Suprapubic skin (tissue), 4 donors: ENCODE results near the gene OR4D11.

Source experiments
- CTCF ChIP-seq, 2 donors: fragments of 200-600 bp in 1 of 2; fragments of 450-650 bp in 1 of 2; sonication (generic) in 1 of 2; IDR thresholded peaks; one replicate each; pipeline ENCODE4 v1.5.1; 2016 to 2019; ENCODE audit warnings: antibody characterized with exemption in 2 of 2, mild to moderate bottlenecking in 1 of 2, moderate library complexity in 1 of 2
- POLR2A ChIP-seq, 2 donors: fragments of 450-650 bp; IDR thresholded peaks; one replicate each; pipeline ENCODE4 v1.6.1; 2017; ENCODE audit warnings: antibody characterized with exemption in 2 of 2, mild to moderate bottlenecking in 2 of 2, moderate library complexity in 2 of 2
- POLR2AphosphoS5 ChIP-seq, 3 donors: sonication (generic); formaldehyde crosslinking; IDR thresholded peaks; one replicate each; pipeline ENCODE4 v1.6.1; 2017; ENCODE audit warnings: antibody characterized with exemption in 3 of 3

GRCh38 chr11:59542142-59542810 is 38.9 kb downstream of the OR4D11 start:
- no peak for TF ChIP-seq POLR2AphosphoS5 (IDR thresholded peaks at IDR 0.05)
- no peak for TF ChIP-seq POLR2A (IDR thresholded peaks at IDR 0.05)
- no peak for TF ChIP-seq CTCF (IDR thresholded peaks at IDR 0.05)
